Stomach (tissue), 9 donors: Measurements from ENCODE around the gene KDM1B. TPM values are rescaled to one million over a fixed set of nuclear protein-coding genes. Genes with fewer than 3 reads are reported as not detected.

ENCODE experiments used
- DNase-seq, 2 donors: peaks; one replicate each; pipeline versions ENCODE4 v3.0.0 to v3.0.0-alpha.2; 2013 to 2019
- H3K27ac ChIP-seq, 5 donors: fragments of 200-600 bp in 4 of 5; sonication (generic) in 4 of 5; one replicate each; pipeline ENCODE4 v1.5.1; 2013 to 2019; ENCODE audit warnings: mild to moderate bottlenecking in 1 of 5, moderate library complexity in 1 of 5
- H3K27me3 ChIP-seq, 3 donors: fragments of 200-600 bp; sonication (generic); one replicate each; pipeline ENCODE4 v1.5.1; 2017 to 2019; ENCODE audit warnings: mixed run types in 1 of 3
- H3K36me3 ChIP-seq, 4 donors: fragments of 200-600 bp; sonication (generic); 1 replicate in 3 of 4; 2 replicates in 1 of 4; pipeline ENCODE4 v1.5.1; 2016 to 2019
- H3K4me1 ChIP-seq, 4 donors: fragments of 200-600 bp; sonication (generic); one replicate each; pipeline ENCODE4 v1.5.1; 2016 to 2019
- H3K4me3 ChIP-seq, 4 donors: fragments of 200-600 bp; sonication (generic) in 3 of 4; one replicate each; pipeline ENCODE4 v1.5.1; 2016 to 2019; ENCODE audit warnings: mild to moderate bottlenecking in 1 of 4
- H3K9me3 ChIP-seq, 4 donors: fragments of 200-600 bp; sonication (generic); one replicate each; pipeline ENCODE4 v1.5.1; 2016 to 2019
- CTCF ChIP-seq, 7 experiments: fragments of 450-650 bp in 4 of 7; fragments of 200-600 bp in 3 of 7; sonication (generic) in 3 of 7; IDR thresholded peaks; one replicate each; pipeline ENCODE4 v1.5.1; 2016 to 2019; ENCODE audit warnings: antibody characterized with exemption in 7 of 7, control low read depth in 2 of 7, mild to moderate bottlenecking in 1 of 7
- EP300 ChIP-seq: sonication (generic); formaldehyde crosslinking; IDR thresholded peaks from one replicate; pipeline ENCODE4 v1.6.1; 2017; ENCODE audit warnings: antibody characterized with exemption
- POLR2A ChIP-seq, 4 donors: fragments of 450-650 bp; IDR thresholded peaks; one replicate each; pipeline ENCODE4 v1.6.1; 2016; ENCODE audit warnings: antibody characterized with exemption in 4 of 4, control low read depth in 2 of 4, mild to moderate bottlenecking in 1 of 4, moderate library complexity in 1 of 4
- POLR2AphosphoS5 ChIP-seq, 3 donors: sonication (generic); formaldehyde crosslinking; IDR thresholded peaks; one replicate each; pipeline ENCODE4 v1.6.1; 2016; ENCODE audit warnings: antibody characterized with exemption in 3 of 3
- WGBS, 5 donors: extraction: QIAGEN DNeasy Blood & Tissue Kit in 3 of 5; methylation state at CpG; one replicate each; pipeline versions ENCODE4 v1.1.5 to v1.1.7; 2013 to 2018; 5-methylcytosine and 5-hydroxymethylcytosine counted together
- intact Hi-C: fragments of 100-400 bp; cut with DNase I; formaldehyde crosslinking; loops from one replicate; pipeline ENCODE4 v1.15.1; 2023; ENCODE audit warnings: low total_unique reads
- polyA plus RNA-seq, 3 donors: library from polyadenylated mRNA; stranded (reverse); fragments of 200-250 nt; gene quantifications; one replicate each; pipeline ENCODE4 v1.2.3, GENCODE V29; 2013
- total RNA-seq, 5 donors: library from RNA; depleted of rRNA; stranded (reverse); fragments of >200 nt; gene quantifications; one replicate each; pipeline versions ENCODE4 v1.1.0 to v1.2.3, GENCODE V29; 2014 to 2016
- donor health status: healthy with polysubstance abuse.
- donor health status: Bipolar disorder and iron deficiency.
- donor health status: healthy.

KDM1B gene
- total and polyA plus RNA-seq, 8 donors, result 2.5 to 12.9 (median 4.1) TPM

GRCh38 chr6:18160911-18161310 lies 5.7 kb downstream of the KDM1B start:
- Histone ChIP-seq H3K4me3 (no peak overlapping the region), H3K27ac (no peak overlapping the region), H3K27me3 (no peaks in the 10 kb centered on the region), H3K9me3 (no peaks in the 10 kb centered on the region), H3K4me1 (peaks cover 0 to 12% (median 3%) of the 10 kb centered on the region in 4 donors), H3K36me3 (peaks cover 16 to 61% (median 58%) of the 10 kb centered on the region in 4 donors)
- WGBS, 5 donors, result 81 to 100% (median 98%) methylated on average over 1 of the region's 1 CpG
- intact Hi-C loops, result no loop called here
- no peak for DNase-seq
- TF ChIP-seq POLR2AphosphoS5 (IDR thresholded peaks at IDR 0.05), result no peak
- no peak for TF ChIP-seq EP300
- no peak for TF ChIP-seq CTCF (IDR thresholded peaks at IDR 0.05)
- TF ChIP-seq POLR2A (IDR thresholded peaks at IDR 0.05), result no peak

DNA sequence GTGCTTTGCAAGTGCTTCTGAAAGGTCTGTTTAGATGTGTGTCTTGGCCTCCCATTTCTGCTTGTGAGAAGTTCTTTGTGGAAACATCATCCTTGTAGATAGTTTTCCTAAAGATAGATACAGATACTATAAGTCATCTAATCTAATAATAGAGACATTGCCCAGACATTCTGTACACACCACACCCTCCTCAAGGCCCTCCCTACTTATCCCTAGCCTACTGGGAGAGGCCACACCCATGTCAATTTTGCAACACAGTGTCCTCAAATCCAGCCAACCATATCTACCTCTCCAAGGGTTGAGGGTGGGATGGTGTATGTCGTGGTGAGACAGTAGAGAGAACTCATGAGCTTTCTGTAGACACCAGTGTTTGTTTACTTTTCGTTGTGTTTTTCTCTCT lies 6.2 kb downstream of the KDM1B start:
- Histone ChIP-seq H3K9me3 (no peaks in the 10 kb centered on the region), H3K4me3 (no peak overlapping the region), H3K27me3 (no peaks in the 10 kb centered on the region), H3K27ac (no peak overlapping the region), H3K4me1 (peaks cover 0 to 7% (median under 1%) of the 10 kb centered on the region in 4 donors), H3K36me3 (peaks cover 16 to 66% (median 63%) of the 10 kb centered on the region in 4 donors)
- no peak for DNase-seq
- intact Hi-C loops, result no loop called here
- 88 to 96% (median 94%) methylated on average over 2 of the region's 2 CpGs for WGBS, 5 donors
- TF ChIP-seq EP300 (no peak), POLR2AphosphoS5 (IDR thresholded peaks at IDR 0.05) (no peak), POLR2A (IDR thresholded peaks at IDR 0.05) (no peak), CTCF (IDR thresholded peaks at IDR 0.05) (no peak)

DNA sequence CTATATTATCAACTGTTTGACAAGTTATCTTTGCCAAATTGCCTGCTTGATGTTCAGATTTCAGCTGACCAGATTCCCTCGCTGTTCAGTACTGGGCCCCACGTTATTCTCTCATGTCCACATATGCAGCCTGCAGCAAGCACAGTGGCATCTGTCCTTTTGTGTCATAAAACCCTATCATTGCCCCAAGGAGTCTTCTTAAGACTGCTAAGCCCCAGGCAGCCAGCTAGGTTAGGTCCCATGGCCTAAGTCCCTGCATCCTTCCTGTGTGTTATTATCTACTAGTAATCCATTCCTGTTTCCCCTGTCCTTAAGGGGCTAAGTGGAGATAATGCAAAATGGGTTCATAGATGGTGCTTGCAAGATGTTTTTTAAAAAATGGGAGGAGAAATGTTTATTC lies 7.2 kb downstream of the KDM1B start:
- 91 to 95% (median 92%) methylated on average over 2 of the region's 2 CpGs for WGBS, 5 donors
- Histone ChIP-seq H3K36me3 (peaks cover 22 to 76% (median 73%) of the 10 kb centered on the region in 4 donors), H3K4me1 (no peaks in the 10 kb centered on the region), H3K9me3 (no peaks in the 10 kb centered on the region), H3K4me3 (no peak overlapping the region), H3K27ac (no peak overlapping the region), H3K27me3 (no peaks in the 10 kb centered on the region)
- intact Hi-C loops, result no loop called here
- DNase-seq, result no peak
- no peak for TF ChIP-seq POLR2A (IDR thresholded peaks at IDR 0.05)
- no peak for TF ChIP-seq EP300
- TF ChIP-seq CTCF (IDR thresholded peaks at IDR 0.05), result no peak

DNA sequence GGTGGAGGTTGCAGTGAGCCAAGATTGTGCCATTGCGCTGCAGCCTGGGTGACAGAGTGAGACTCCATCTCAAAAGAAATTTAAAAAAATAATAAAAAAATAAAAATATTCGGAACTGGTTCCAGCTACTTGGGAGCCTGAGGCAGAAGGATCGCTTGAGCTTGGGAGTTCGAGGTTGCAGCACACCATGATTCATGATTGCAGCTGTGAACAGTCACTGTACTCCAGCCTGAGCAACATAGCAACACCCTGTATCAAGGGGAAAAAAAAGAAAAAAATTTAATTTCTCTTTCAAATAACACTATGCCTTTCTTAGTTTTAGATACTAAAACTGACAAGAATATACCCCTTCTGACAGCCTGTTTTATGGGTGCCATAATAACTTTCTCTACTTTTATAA lies 10.5 kb downstream of the KDM1B start:
- WGBS, 5 donors, result 95 to 99% (median 97%) methylated on average over 4 of the region's 4 CpGs
- H3K27me3 ChIP-seq, result no peaks in the 10 kb centered on the region
- no peak overlapping the region for H3K27ac ChIP-seq
- no peaks in the 10 kb centered on the region for H3K4me1 ChIP-seq
- peaks cover 33 to 98% (median 94%) of the 10 kb centered on the region in 4 donors for H3K36me3 ChIP-seq
- H3K9me3 ChIP-seq, result peaks cover 0 to 6% (median 0%) of the 10 kb centered on the region in 4 donors
- DNase-seq, result no peak
- no peak overlapping the region for H3K4me3 ChIP-seq
- intact Hi-C loops, result no loop called here
- TF ChIP-seq POLR2A (IDR thresholded peaks at IDR 0.05) (no peak), POLR2AphosphoS5 (IDR thresholded peaks at IDR 0.05) (no peak), EP300 (no peak), CTCF (IDR thresholded peaks at IDR 0.05) (no peak)
